IMR-90 (cell line): ENCODE data around the gene KIF18A. TPM values are rescaled to one million over a fixed set of nuclear protein-coding genes. Genes with fewer than 3 reads are reported as not detected.
A peak's percentile ranks its signal among the peaks of the same experiment; 100 is the strongest.

Experiments
- ATAC-seq: fragments of 200-7000 bp; cut with Tn5 transposase; 2 replicates; pipeline ENCODE4 v1.9.1; 2020; ENCODE audit warnings: low read depth, mild to moderate bottlenecking, moderate library complexity
- BruUV-seq: library from RNA; stranded (reverse); fragments of 400-500 nt; replicated peaks from 2 replicates; lab custom pipeline; 2021; lab: Mats Ljungman, UMichigan
- CTCF ChIA-PET: fragments of 300-600 bp; formaldehyde crosslinking; extraction: SDS; loops from one replicate; lab custom pipeline; 2021; ENCODE audit warnings: antibody characterized with exemption; lab: Yijun Ruan, JAX
- POLR2A ChIA-PET: fragments of 300-600 bp; sonication (Branson Sonifier 250); formaldehyde crosslinking; loops from one replicate; lab custom pipeline; 2022; ENCODE audit warnings: antibody characterized with exemption; ENCODE audit not compliant: unreplicated experiment; lab: Charles Lee
- DNase-seq: peaks from one replicate; pipeline ENCODE4 v3.0.0; 2013
- H2AFZ ChIP-seq: replicated peaks from 2 replicates; pipeline ENCODE3; 2013; ENCODE audit warnings: low read length, mild to moderate bottlenecking; ENCODE audit not compliant: poor library complexity
- H2AK5ac ChIP-seq: 2 replicates; pipeline ENCODE4 v1.6.1; 2013; ENCODE audit warnings: low read depth, low read length, inconsistent platforms
- H2AK9ac ChIP-seq: replicated peaks from 2 replicates; pipeline ENCODE3; 2013; ENCODE audit warnings: mild to moderate bottlenecking, low read depth, low read length, moderate library complexity; ENCODE audit not compliant: poor library complexity
- H2BK120ac ChIP-seq: 2 replicates; pipeline ENCODE4 v1.6.1; 2013; ENCODE audit warnings: low read depth, low read length, inconsistent platforms
- H2BK15ac ChIP-seq: 3 replicates; pipeline ENCODE4 v1.6.1; 2013; ENCODE audit warnings: low read depth, low read length, inconsistent platforms
- H2BK20ac ChIP-seq: 2 replicates; pipeline ENCODE4 v1.6.1; 2013; ENCODE audit warnings: low read depth, mild to moderate bottlenecking, inconsistent platforms, low read length, moderate library complexity
- H2BK5ac ChIP-seq: 2 replicates; pipeline ENCODE4 v1.6.1; 2013; ENCODE audit warnings: mild to moderate bottlenecking, low read depth, low read length, inconsistent platforms; ENCODE audit not compliant: poor library complexity, severe bottlenecking
- H3K14ac ChIP-seq: replicated peaks from 2 replicates; pipeline ENCODE4 v1.6.1; 2013; ENCODE audit warnings: low read depth, low read length, inconsistent platforms
- H3K18ac ChIP-seq: 2 replicates; pipeline ENCODE4 v1.6.1; 2013; ENCODE audit warnings: low read depth, low read length, control low read depth
- H3K23ac ChIP-seq: 2 replicates; pipeline ENCODE4 v1.6.1; 2013; ENCODE audit warnings: low read depth, low read length, inconsistent platforms
- H3K27ac ChIP-seq: 2 replicates; pipeline ENCODE4 v1.5.1; 2013; ENCODE audit warnings: mild to moderate bottlenecking, control low read depth, low read length; ENCODE audit not compliant: insufficient read depth
- H3K27me3 ChIP-seq: 2 replicates; pipeline ENCODE4 v1.6.1; 2013; ENCODE audit warnings: low read length; ENCODE audit not compliant: control insufficient read depth, insufficient read depth
- H3K36me3 ChIP-seq: 2 replicates; pipeline ENCODE4 v1.6.1; 2013; ENCODE audit warnings: low read length, mixed read lengths; ENCODE audit not compliant: control insufficient read depth, insufficient read depth
- H3K4ac ChIP-seq: 2 replicates; pipeline ENCODE4 v1.6.1; 2013; ENCODE audit warnings: low read depth, low read length, inconsistent platforms
- H3K4me1 ChIP-seq: 2 replicates; pipeline ENCODE4 v1.6.1; 2013; ENCODE audit warnings: low read length, mixed read lengths; ENCODE audit not compliant: control insufficient read depth, insufficient read depth
- H3K4me2 ChIP-seq: 2 replicates; pipeline ENCODE4 v1.6.1; 2013; ENCODE audit warnings: low read depth, mild to moderate bottlenecking, control low read depth, low read length, moderate library complexity
- H3K4me3 ChIP-seq: 2 replicates; pipeline ENCODE4 v1.5.1; 2013; ENCODE audit warnings: low read depth, mild to moderate bottlenecking, control low read depth, low read length, moderate library complexity; ENCODE audit not compliant: insufficient read depth
- H3K56ac ChIP-seq: 2 replicates; pipeline ENCODE4 v1.6.1; 2013; ENCODE audit warnings: low read length, inconsistent platforms; ENCODE audit not compliant: insufficient read depth; ENCODE audit errors: extremely low read depth
- H3K79me1 ChIP-seq, 2 experiments: 2 replicates each; pipeline ENCODE4 v1.6.1; 2013; ENCODE audit warnings: low read length in 2 of 2, inconsistent platforms in 1 of 2, low read depth in 1 of 2
- H3K9ac ChIP-seq: 2 replicates; pipeline ENCODE4 v1.6.1; 2013; ENCODE audit warnings: low read depth, low read length, control low read depth
- H3K9me1 ChIP-seq: 2 replicates; pipeline ENCODE4 v1.6.1; 2013; ENCODE audit warnings: low read length, inconsistent platforms; ENCODE audit not compliant: insufficient read depth
- H3K9me3 ChIP-seq: 2 replicates; pipeline ENCODE4 v1.6.1; 2013; ENCODE audit warnings: low read length; ENCODE audit not compliant: control insufficient read depth, insufficient read depth
- H4K20me1 ChIP-seq: 2 replicates; pipeline ENCODE4 v1.6.1; 2013; ENCODE audit warnings: low read length, inconsistent platforms; ENCODE audit not compliant: insufficient read depth
- H4K5ac ChIP-seq: 2 replicates; pipeline ENCODE4 v1.6.1; 2013; ENCODE audit warnings: mild to moderate bottlenecking, low read depth, low read length, control low read depth
- H4K8ac ChIP-seq, 2 experiments: 2 replicates each; pipeline ENCODE4 v1.6.1; 2013; ENCODE audit warnings: low read depth in 2 of 2, low read length in 2 of 2, control low read depth in 1 of 2, inconsistent platforms in 1 of 2
- H4K91ac ChIP-seq: 2 replicates; pipeline ENCODE4 v1.6.1; 2013; ENCODE audit warnings: low read depth, low read length, inconsistent platforms; ENCODE audit not compliant: insufficient read depth
- BHLHE40 ChIP-seq: fragments of 150-350 bp; IDR thresholded peaks from 2 replicates; pipeline ENCODE4 v1.6.1; 2016; ENCODE audit warnings: mild to moderate bottlenecking, low read depth, low read length
- CHD1 ChIP-seq: IDR thresholded peaks from 2 replicates; pipeline ENCODE4 v1.6.1; 2012; ENCODE audit warnings: low read depth, low read length, improper control_type of control experiment
- CTCF ChIP-seq: conservative IDR thresholded peaks from 2 replicates; pipeline ENCODE4 v1.5.1; 2012; ENCODE audit warnings: mild to moderate bottlenecking, low read depth, low read length, improper control_type of control experiment
- ELK1 ChIP-seq: fragments of 150-350 bp; IDR thresholded peaks from 2 replicates; pipeline ENCODE4 v1.6.1; 2016; ENCODE audit warnings: low read depth, mild to moderate bottlenecking, low read length, moderate library complexity, borderline replicate concordance
- MAFK ChIP-seq: IDR thresholded peaks from 2 replicates; pipeline ENCODE4 v1.6.1; 2012; ENCODE audit warnings: low read depth, low read length, improper control_type of control experiment
- MXI1 ChIP-seq: IDR thresholded peaks from 2 replicates; pipeline ENCODE4 v1.6.1; 2012; ENCODE audit warnings: low read depth, mild to moderate bottlenecking, low read length, moderate library complexity, borderline replicate concordance
- NFE2L2 ChIP-seq: fragments of 150-350 bp; IDR thresholded peaks from 2 replicates; pipeline ENCODE4 v1.6.1; 2016; ENCODE audit warnings: low read depth, mild to moderate bottlenecking, low read length
- WGBS, 2 experiments: methylation state at CpG; one replicate each; pipeline versions ENCODE4 v1.1.5 to v1.1.7; 2013; ENCODE audit warnings: missing lambda C conversion rate in 2 of 2; ENCODE audit not compliant: insufficient read length in 1 of 2; ENCODE audit errors: extremely low coverage in 2 of 2; 5-methylcytosine and 5-hydroxymethylcytosine counted together
- dilution Hi-C: fragments of 300-500 bp; cut with HindIII; formaldehyde crosslinking; loops from one replicate; pipeline ENCODE4 v1.14.3; 2018; ENCODE audit warnings: low sequenced_read_pairs; ENCODE audit not compliant: unreplicated experiment
- in situ Hi-C: fragments of 300-500 bp; cut with MboI; formaldehyde crosslinking; loops from 3 replicates; pipeline ENCODE4 v1.14.3; 2019; ENCODE audit warnings: low sequenced_read_pairs, inconsistent platforms, mixed read lengths
- intact Hi-C: fragments of 100-400 bp; cut with micrococcal nuclease; formaldehyde crosslinking; loops from 2 replicates; pipeline ENCODE4 v1.10.0; 2022
- polyA plus RNA-seq, 3 experiments: library from polyadenylated mRNA; depleted of rRNA; stranded (reverse); fragments of >200 nt; gene quantifications; 2 replicates each; pipeline ENCODE4 v1.2.3, GENCODE V29; 2012; ENCODE audit warnings: low replicate concordance in 1 of 3
- total RNA-seq: library from RNA; depleted of rRNA; stranded (reverse); fragments of >200 nt; gene quantifications from 2 replicates; pipeline ENCODE4 v1.2.3, GENCODE V29; 2012
- TF ChIP-seq, protein P1 (sequence below): fragments of 150-350 bp; IDR thresholded peaks from 2 replicates; pipeline ENCODE4 v1.6.1; 2017; ENCODE audit warnings: mild to moderate bottlenecking, antibody characterized with exemption, low read length, low read depth

Gene KIF18A
- total and polyA plus RNA-seq, 2 of the 4 experiments (the other 2 are of a cell fraction): 8.9 to 24.4 TPM

DNA sequence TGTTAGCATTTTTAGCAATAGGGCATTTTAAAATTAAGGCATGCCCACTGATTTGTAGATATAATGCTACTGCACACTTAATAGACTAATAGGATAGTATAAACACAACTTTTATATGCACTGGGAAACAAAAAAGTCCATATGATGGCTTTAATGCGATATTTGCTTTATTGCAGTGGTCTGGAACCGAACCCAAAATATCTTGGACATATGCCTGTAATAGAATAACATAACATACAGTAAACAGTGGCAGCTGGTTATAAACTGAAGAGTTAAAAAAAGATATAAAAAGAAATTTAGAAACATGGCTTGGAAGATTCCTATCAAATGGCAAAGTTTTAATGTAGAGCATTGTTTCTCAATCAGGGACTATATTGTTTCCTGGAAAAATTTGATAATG, 111.9 kb downstream of the KIF18A start:
- Histone ChIP-seq H2BK120ac (peak overlapping the region; percentile 25; the same call in 1 of the 2 replicates), H4K91ac (no peak overlapping the region; the same call in 1 of the 2 replicates), H3K9ac (no peak overlapping the region), H3K4me3 (no peak overlapping the region), H4K8ac (peak overlapping the region in 1 of 2 experiments; percentile 80; a peak in 1 of 4 replicates), H3K4ac (no peak overlapping the region), H4K5ac (0 out of 2 replicates have a peak overlapping the region, but pooled peaks have one; percentile 67), H2BK15ac (no peak overlapping the region; the same call in 2 of the 3 replicates), H2AK9ac (no peak overlapping the region), H3K4me1 (peaks cover 8% of the 10 kb centered on the region), H3K9me1 (no peaks in the 10 kb centered on the region), H3K23ac (no peak overlapping the region), H2AFZ (no peak overlapping the region), H3K79me1 (no peaks in the 10 kb centered on the region), H3K27me3 (no peaks in the 10 kb centered on the region), H3K27ac (peak overlapping the region; percentile 66; the same call in 1 of the 2 replicates), H3K56ac (no peak overlapping the region), H3K36me3 (no peaks in the 10 kb centered on the region), H3K9me3 (peaks cover 4% of the 10 kb centered on the region; the same call in 1 of the 2 replicates), H3K18ac (no peak overlapping the region; the same call in 1 of the 2 replicates), H2BK20ac (no peak overlapping the region), H2AK5ac (no peak overlapping the region), H3K14ac (no peak overlapping the region), H2BK5ac (peak overlapping the region; percentile 36), H3K4me2 (no peak overlapping the region), H4K20me1 (no peaks in the 10 kb centered on the region)
- DNase-seq (no peak), ATAC-seq (peak; percentile 18; the same call in 1 of the 2 replicates)
- no TSS peak for BruUV-seq
- dilution Hi-C loops (no loop called here), intact Hi-C loops (no loop called here), in situ Hi-C loops (no loop called here)
- no CpG with 5 or more reads among the region's 2 CpGs for WGBS, 2 experiments
- ChIA-PET POLR2A (no interaction called here), CTCF (no interaction called here)
- TF ChIP-seq MAFK: no peak
- TF ChIP-seq, protein P1, sequence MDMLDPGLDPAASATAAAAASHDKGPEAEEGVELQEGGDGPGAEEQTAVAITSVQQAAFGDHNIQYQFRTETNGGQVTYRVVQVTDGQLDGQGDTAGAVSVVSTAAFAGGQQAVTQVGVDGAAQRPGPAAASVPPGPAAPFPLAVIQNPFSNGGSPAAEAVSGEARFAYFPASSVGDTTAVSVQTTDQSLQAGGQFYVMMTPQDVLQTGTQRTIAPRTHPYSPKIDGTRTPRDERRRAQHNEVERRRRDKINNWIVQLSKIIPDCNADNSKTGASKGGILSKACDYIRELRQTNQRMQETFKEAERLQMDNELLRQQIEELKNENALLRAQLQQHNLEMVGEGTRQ: no peak
- TF ChIP-seq CTCF: no peak
- no peak for TF ChIP-seq NFE2L2
- TF ChIP-seq MXI1: no peak
- TF ChIP-seq CHD1: no peak
- TF ChIP-seq ELK1: no peak
- TF ChIP-seq BHLHE40: no peak
